ENCODE measurements around the gene PIGU. TPM values are rescaled to one million over a fixed set of nuclear protein-coding genes. Genes with fewer than 3 reads are reported as not detected.

Gene PIGU
- total and polyA plus RNA-seq, 2 experiments from 2014 or later = 21.2 to 21.6 TPM

DNA sequence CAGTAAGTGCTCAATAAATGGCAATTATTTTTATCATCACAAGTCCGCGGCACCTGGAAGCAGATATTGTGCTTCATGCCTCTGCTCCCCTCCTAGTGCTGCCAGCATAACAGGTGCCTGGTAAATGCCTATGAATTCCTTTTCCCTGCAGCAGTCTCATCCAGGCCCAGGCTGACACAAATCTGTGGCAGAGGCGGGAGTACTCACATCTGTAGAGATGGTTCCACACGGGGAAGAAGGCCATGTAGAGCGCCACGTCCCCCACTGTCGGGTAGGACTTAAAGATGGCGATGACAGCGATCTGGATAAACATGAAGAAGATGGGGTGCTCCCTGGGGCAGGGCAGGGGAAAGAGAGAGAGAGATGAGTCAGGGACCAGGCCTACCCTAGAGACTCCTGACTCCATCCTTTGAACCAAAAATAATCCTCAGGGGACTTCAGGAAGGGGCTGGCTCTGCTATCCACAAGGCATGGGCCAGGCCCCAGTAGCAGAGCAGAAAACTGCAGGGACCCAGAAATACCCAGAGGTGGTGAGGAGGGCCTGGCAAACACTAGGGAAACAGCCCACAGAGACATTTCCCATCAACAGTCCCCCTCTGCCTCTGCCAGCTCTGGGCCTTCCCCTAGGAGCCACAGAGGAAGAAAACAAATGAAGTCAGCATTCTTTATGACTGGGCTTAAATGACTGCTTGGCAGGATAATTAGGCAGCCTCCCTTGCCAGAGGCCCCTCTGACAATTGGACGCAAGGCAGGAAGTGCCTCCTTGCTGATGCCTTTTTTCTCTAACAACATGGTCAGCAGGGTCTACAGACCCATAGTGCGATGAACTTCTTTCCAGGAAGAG is 95.3 kb downstream of the PIGU start:
- in situ Hi-C loops (cut with MboI) = no loop called here

GRCh38 chr20:34579979-34580940 is 96.6 kb downstream of the PIGU start:
- H3K9me3 ChIP-seq (ENCODE audit: low read depth) = no peaks in the 10 kb centered on the region
- no peaks in the 10 kb centered on the region for H3K9me2 ChIP-seq (ENCODE audit: insufficient read depth)
- H3K27ac ChIP-seq = 0 out of 2 replicates have a peak overlapping the region, but pooled peaks have one; percentile 7
- H2AFZ ChIP-seq = no peak overlapping the region
- H3K4me1 ChIP-seq (ENCODE audit: insufficient read depth) = peaks cover 39% of the 10 kb centered on the region
- no peak overlapping the region for H3K4me3 ChIP-seq
- peaks cover 7% of the 10 kb centered on the region for H3F3A ChIP-seq (ENCODE audit: insufficient read depth)
- no peaks in the 10 kb centered on the region for H3K27me3 ChIP-seq (replicated peaks; ENCODE audit: insufficient read depth)
- no peak overlapping the region for H3K4me2 ChIP-seq (ENCODE audit: unreplicated experiment)
- H4K20me1 ChIP-seq (ENCODE audit: insufficient read depth) = no peaks in the 10 kb centered on the region
- H3K9ac ChIP-seq = no peak overlapping the region
- in situ Hi-C loops (cut with MboI) = no loop called here
- H3K79me2 ChIP-seq (ENCODE audit: insufficient read depth) = no peaks in the 10 kb centered on the region
- no peaks in the 10 kb centered on the region for H3K36me3 ChIP-seq (ENCODE audit: low read depth)
- no peak for TF ChIP-seq EZH2 (IDR thresholded peaks at IDR 0.05; ENCODE audit: insufficient read depth, poor library complexity, severe bottlenecking)
- no peak for TF ChIP-seq EZH2phosphoT487 (IDR thresholded peaks at IDR 0.05; ENCODE audit: insufficient read depth, low read depth)
- DNase-seq = peak; percentile 50
- 84 to 86% methylated on average over 7 of the region's 7 CpGs for WGBS, 2 experiments (ENCODE audit: low coverage in 1 of 2, low lambda C conversion rate in 2 of 2, missing lambda C conversion rate in 2 of 2)

More for the DNA sequence above, 95.3 kb downstream of the PIGU start:
- peak; percentile 83 for DNase-seq
- Histone ChIP-seq H3K79me2 (ENCODE audit: insufficient read depth) (no peaks in the 10 kb centered on the region), H3K4me3 (no peak overlapping the region), H3K9me3 (ENCODE audit: low read depth) (no peaks in the 10 kb centered on the region), H3K9me2 (ENCODE audit: insufficient read depth) (no peaks in the 10 kb centered on the region), H4K20me1 (ENCODE audit: insufficient read depth) (no peaks in the 10 kb centered on the region), H3K9ac (peak overlapping the region; percentile 14; the same call in 1 of the 2 replicates), H3F3A (ENCODE audit: insufficient read depth) (peaks cover 7% of the 10 kb centered on the region), H3K27ac (peak overlapping the region; percentile 52), H2AFZ (peak overlapping the region; percentile 21), H3K36me3 (ENCODE audit: low read depth) (no peaks in the 10 kb centered on the region), H3K27me3 (replicated peaks; ENCODE audit: insufficient read depth) (no peaks in the 10 kb centered on the region), H3K4me2 (ENCODE audit: unreplicated experiment) (peak overlapping the region; percentile 10), H3K4me1 (ENCODE audit: insufficient read depth) (peaks cover 39% of the 10 kb centered on the region)
- TF ChIP-seq EZH2 (IDR thresholded peaks at IDR 0.05; ENCODE audit: insufficient read depth, poor library complexity, severe bottlenecking) = no peak
- no peak for TF ChIP-seq EZH2phosphoT487 (IDR thresholded peaks at IDR 0.05; ENCODE audit: insufficient read depth, low read depth)
- WGBS, 2 experiments (ENCODE audit: low coverage in 1 of 2, low lambda C conversion rate in 2 of 2, missing lambda C conversion rate in 2 of 2) = 73 to 74% methylated on average over 11 of the region's 11 CpGs

DNA sequence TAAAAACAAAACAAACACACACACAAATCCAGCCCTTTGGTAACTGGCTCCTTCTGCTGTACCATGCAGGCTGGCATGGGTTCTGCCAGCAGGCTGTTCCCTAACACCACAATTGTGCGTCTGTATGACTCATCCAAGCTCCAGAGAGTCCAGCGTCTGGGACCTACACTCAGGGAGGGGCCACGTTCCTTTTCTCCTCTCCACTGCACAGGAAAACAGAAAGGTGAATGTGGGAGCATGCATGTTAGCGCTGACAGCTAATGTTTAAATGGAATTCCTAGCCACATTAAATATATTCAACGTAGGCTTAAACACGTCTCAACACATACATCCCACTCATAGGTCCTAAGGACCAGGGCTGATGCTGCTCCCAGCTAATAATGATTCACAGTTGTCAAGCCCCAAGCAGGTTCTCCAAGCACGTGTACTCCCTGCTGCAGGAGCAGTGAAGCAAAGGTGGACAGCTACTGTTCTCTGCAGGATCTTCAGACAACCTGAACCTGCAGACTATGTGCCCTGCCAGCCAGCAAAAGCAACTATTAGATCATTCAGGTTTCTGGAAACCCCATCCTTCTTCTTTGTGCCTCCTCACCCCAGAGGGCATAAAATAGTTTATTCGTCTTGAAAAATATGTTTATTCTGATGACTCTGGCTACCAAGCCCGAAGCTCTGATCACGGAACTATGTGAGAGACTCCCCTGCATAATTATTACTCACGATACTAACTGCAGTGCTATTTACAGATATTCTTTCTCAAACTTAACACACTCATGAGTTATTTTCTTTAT is 97.5 kb downstream of the PIGU start:
- no peaks in the 10 kb centered on the region for H3K9me2 ChIP-seq (ENCODE audit: insufficient read depth)
- TF ChIP-seq EZH2 (IDR thresholded peaks at IDR 0.05; ENCODE audit: insufficient read depth, poor library complexity, severe bottlenecking) = no peak
- TF ChIP-seq EZH2phosphoT487 (IDR thresholded peaks at IDR 0.05; ENCODE audit: insufficient read depth, low read depth) = no peak
- H4K20me1 ChIP-seq (ENCODE audit: insufficient read depth) = no peaks in the 10 kb centered on the region
- no peaks in the 10 kb centered on the region for H3K36me3 ChIP-seq (ENCODE audit: low read depth)
- no peaks in the 10 kb centered on the region for H3K27me3 ChIP-seq (replicated peaks; ENCODE audit: insufficient read depth)
- H2AFZ ChIP-seq = no peak overlapping the region
- no peaks in the 10 kb centered on the region for H3K79me2 ChIP-seq (ENCODE audit: insufficient read depth)
- no peaks in the 10 kb centered on the region for H3K9me3 ChIP-seq (ENCODE audit: low read depth)
- H3K4me2 ChIP-seq (ENCODE audit: unreplicated experiment) = no peak overlapping the region
- H3K27ac ChIP-seq = peak overlapping the region; percentile 7; the same call in 1 of the 2 replicates
- H3F3A ChIP-seq (ENCODE audit: insufficient read depth) = peaks cover 7% of the 10 kb centered on the region
- peaks cover 39% of the 10 kb centered on the region for H3K4me1 ChIP-seq (ENCODE audit: insufficient read depth)
- no peak overlapping the region for H3K4me3 ChIP-seq
- peak; percentile 95 for DNase-seq
- 44 to 48% methylated on average over 11 of the region's 11 CpGs for WGBS, 2 experiments (ENCODE audit: low coverage in 1 of 2, low lambda C conversion rate in 2 of 2, missing lambda C conversion rate in 2 of 2)
- in situ Hi-C loops (cut with MboI) = no loop called here
- no peak overlapping the region for H3K9ac ChIP-seq
